ENCODE measurements around the gene POU4F3. TPM values are rescaled to one million over a fixed set of nuclear protein-coding genes. Genes with fewer than 3 reads are reported as not detected.
"Not testable (repeated sequence)": the region's sequence is repeated elsewhere in the genome, so short reads cannot be mapped to it uniquely, and the experiment has no call there.

Gene POU4F3
- total RNA-seq, 2 donors from 2014 or later = 0.27 to 0.46 TPM

GRCh38 chr5:146296245-146296644 lies 42.4 kb upstream of the POU4F3 start:
- no peak overlapping the region for H3K27ac ChIP-seq (ENCODE audit: low read depth, low read length)
- no peaks in the 10 kb centered on the region for H3K36me3 ChIP-seq (ENCODE audit: control insufficient read depth, insufficient read depth, low read length)
- H3K27ac Mint-ChIP-seq = no peak overlapping the region
- DNase-seq = no peak
- no peaks in the 10 kb centered on the region for H3K4me1 ChIP-seq (ENCODE audit: control insufficient read depth, insufficient read depth, low read length)
- no peaks in the 10 kb centered on the region for H3K9me3 ChIP-seq (ENCODE audit: control insufficient read depth, low read length)
- no peaks in the 10 kb centered on the region for H3K9me3 Mint-ChIP-seq
- no peak for TF ChIP-seq CTCF (conservative IDR thresholded peaks at IDR 0.05)
- H3K27me3 Mint-ChIP-seq (ENCODE audit: insufficient read depth) = no peaks in the 10 kb centered on the region
- WGBS, 2 experiments (ENCODE audit: insufficient coverage in 1 of 2, insufficient read length in 1 of 2) = 94 to 96% methylated on average over 5 to 7 of the region's 7 CpGs
- H3K36me3 Mint-ChIP-seq (ENCODE audit: low read depth) = no peaks in the 10 kb centered on the region
- no peak overlapping the region for H3K9ac ChIP-seq (ENCODE audit: extremely low read depth, low read length, poor library complexity, severe bottlenecking)
- H3K27me3 ChIP-seq (ENCODE audit: control insufficient read depth, insufficient read depth, low read length, poor library complexity, severe bottlenecking) = peaks cover under 1% of the 10 kb centered on the region
- H3K4me1 Mint-ChIP-seq = no peaks in the 10 kb centered on the region
- no peak overlapping the region for H3K4me3 ChIP-seq (ENCODE audit: low read length)
- no peak overlapping the region for H3K4me3 Mint-ChIP-seq

- not testable (repeated sequence) for H3K9me3 ChIP-seq (ENCODE audit: control insufficient read depth, low read length); DNase-seq; H3K9ac ChIP-seq (ENCODE audit: extremely low read depth, low read length, poor library complexity, severe bottlenecking); H3K4me3 Mint-ChIP-seq; H3K27ac Mint-ChIP-seq; H3K9me3 Mint-ChIP-seq; H3K36me3 Mint-ChIP-seq (ENCODE audit: low read depth); H3K4me1 ChIP-seq (ENCODE audit: control insufficient read depth, insufficient read depth, low read length); H3K4me3 ChIP-seq (ENCODE audit: low read length); H3K27me3 ChIP-seq (ENCODE audit: control insufficient read depth, insufficient read depth, low read length, poor library complexity, severe bottlenecking); H3K27ac ChIP-seq (ENCODE audit: low read depth, low read length); H3K36me3 ChIP-seq (ENCODE audit: control insufficient read depth, insufficient read depth, low read length); H3K27me3 Mint-ChIP-seq (ENCODE audit: insufficient read depth); H3K4me1 Mint-ChIP-seq
- 94 to 100% methylated on average over 2 to 3 of the region's 3 CpGs for WGBS, 2 experiments (ENCODE audit: insufficient coverage in 1 of 2, insufficient read length in 1 of 2)
These were observed 39.7 kb upstream of the POU4F3 start for GRCh38 chr5:146298920-146299319.

GRCh38 chr5:146301626-146302025 lies 37.0 kb upstream of the POU4F3 start:
- Histone ChIP-seq H3K9ac (ENCODE audit: extremely low read depth, low read length, poor library complexity, severe bottlenecking) (no peak overlapping the region), H3K27me3 (ENCODE audit: control insufficient read depth, insufficient read depth, low read length, poor library complexity, severe bottlenecking) (peaks cover 6% of the 10 kb centered on the region), H3K36me3 (ENCODE audit: control insufficient read depth, insufficient read depth, low read length) (no peaks in the 10 kb centered on the region), H3K4me1 (ENCODE audit: control insufficient read depth, insufficient read depth, low read length) (no peaks in the 10 kb centered on the region), H3K27ac (ENCODE audit: low read depth, low read length) (no peak overlapping the region), H3K9me3 (ENCODE audit: control insufficient read depth, low read length) (no peaks in the 10 kb centered on the region), H3K4me3 (ENCODE audit: low read length) (no peak overlapping the region)
- H3K9me3 Mint-ChIP-seq = no peaks in the 10 kb centered on the region
- peaks cover 6% of the 10 kb centered on the region for H3K27me3 Mint-ChIP-seq (ENCODE audit: insufficient read depth)
- 75 to 83% methylated on average over 1 to 2 of the region's 2 CpGs for WGBS, 2 experiments (ENCODE audit: insufficient coverage in 1 of 2, insufficient read length in 1 of 2)
- no peak overlapping the region for H3K4me3 Mint-ChIP-seq
- DNase-seq = no peak
- H3K27ac Mint-ChIP-seq = no peak overlapping the region
- H3K36me3 Mint-ChIP-seq (ENCODE audit: low read depth) = no peaks in the 10 kb centered on the region
- no peak for TF ChIP-seq CTCF (conservative IDR thresholded peaks at IDR 0.05)
- H3K4me1 Mint-ChIP-seq = no peaks in the 10 kb centered on the region

GRCh38 chr5:146302406-146302805 lies 36.2 kb upstream of the POU4F3 start:
- H3K27me3 ChIP-seq (ENCODE audit: control insufficient read depth, insufficient read depth, low read length, poor library complexity, severe bottlenecking) = peaks cover 6% of the 10 kb centered on the region
- WGBS, 2 experiments (ENCODE audit: insufficient coverage in 1 of 2, insufficient read length in 1 of 2) = 93 to 100% methylated on average over 1 of the region's 1 CpG
- Mint-ChIP-seq H3K4me1 (no peaks in the 10 kb centered on the region), H3K27me3 (ENCODE audit: insufficient read depth) (peaks cover 6% of the 10 kb centered on the region), H3K4me3 (no peak overlapping the region), H3K27ac (no peak overlapping the region), H3K36me3 (ENCODE audit: low read depth) (no peaks in the 10 kb centered on the region), H3K9me3 (no peaks in the 10 kb centered on the region)
- H3K9ac ChIP-seq (ENCODE audit: extremely low read depth, low read length, poor library complexity, severe bottlenecking) = no peak overlapping the region
- H3K4me1 ChIP-seq (ENCODE audit: control insufficient read depth, insufficient read depth, low read length) = peaks cover under 1% of the 10 kb centered on the region
- no peak overlapping the region for H3K4me3 ChIP-seq (ENCODE audit: low read length)
- no peak for TF ChIP-seq CTCF (conservative IDR thresholded peaks at IDR 0.05)
- no peaks in the 10 kb centered on the region for H3K9me3 ChIP-seq (ENCODE audit: control insufficient read depth, low read length)
- H3K36me3 ChIP-seq (ENCODE audit: control insufficient read depth, insufficient read depth, low read length) = no peaks in the 10 kb centered on the region
- DNase-seq = no peak
- H3K27ac ChIP-seq (ENCODE audit: low read depth, low read length) = no peak overlapping the region
